ENCODE results near the gene NDST4.

The NDST4 gene

GRCh38 chr4:115145393-115146160 lies 32.2 kb upstream of the NDST4 start:
- DNase-seq (ENCODE audit: low read depth) = no peak
- no peak for TF ChIP-seq CTCF (IDR thresholded peaks at IDR 0.05; ENCODE audit: low read length, missing control alignments)

GRCh38 chr4:115128037-115128436 lies 14.6 kb upstream of the NDST4 start:
- no peak overlapping the region for H3K4me3 ChIP-seq (replicated peaks; ENCODE audit: low read depth, low read length)
- no peak for DNase-seq (ENCODE audit: low read depth)
- TF ChIP-seq CTCF (IDR thresholded peaks at IDR 0.05; ENCODE audit: low read length, missing control alignments) = no peak

More at GRCh38 chr4:115145393-115146160, 32.2 kb upstream of the NDST4 start:
- no peak overlapping the region for H3K4me3 ChIP-seq (replicated peaks; ENCODE audit: low read depth, low read length)

GRCh38 chr4:115126491-115126890 lies 13.1 kb upstream of the NDST4 start:
- DNase-seq (ENCODE audit: low read depth) = no peak

GRCh38 chr4:115121351-115122043 lies 8.1 kb upstream of the NDST4 start:
- H3K4me3 ChIP-seq (replicated peaks; ENCODE audit: low read depth, low read length) = no peak overlapping the region
- DNase-seq (ENCODE audit: low read depth) = no peak
- no peak for TF ChIP-seq CTCF (IDR thresholded peaks at IDR 0.05; ENCODE audit: low read length, missing control alignments)

More at GRCh38 chr4:115126491-115126890, 13.1 kb upstream of the NDST4 start:
- no peak overlapping the region for H3K4me3 ChIP-seq (replicated peaks; ENCODE audit: low read depth, low read length)
- no peak for TF ChIP-seq CTCF (IDR thresholded peaks at IDR 0.05; ENCODE audit: low read length, missing control alignments)

DNA sequence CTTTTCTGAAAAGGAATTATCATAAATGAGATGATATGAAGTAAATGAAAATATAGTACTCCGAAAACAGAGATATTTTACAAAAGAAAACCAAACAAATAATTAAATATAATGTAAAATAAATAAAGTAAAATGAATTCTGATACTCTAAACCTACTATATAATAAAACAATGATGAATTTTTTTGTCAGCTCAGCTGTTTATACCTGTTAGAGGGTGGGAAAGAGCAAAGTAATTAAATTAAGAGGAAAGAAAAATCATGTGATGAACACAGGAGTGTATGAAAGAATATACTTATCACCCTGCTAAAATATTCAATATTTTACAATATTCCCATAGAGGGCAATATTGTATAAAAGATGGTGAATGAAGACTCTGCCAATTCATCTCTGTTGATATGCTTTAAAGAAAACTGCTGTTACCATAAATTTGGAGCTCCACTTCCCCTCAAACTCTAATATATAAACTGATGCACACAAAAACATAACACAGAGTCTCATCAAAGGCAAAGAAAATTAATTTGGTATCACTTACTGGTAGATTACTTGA lies 6.5 kb upstream of the NDST4 start:
- TF ChIP-seq CTCF (IDR thresholded peaks at IDR 0.05; ENCODE audit: low read length, missing control alignments) = no peak
- H3K4me3 ChIP-seq (replicated peaks; ENCODE audit: low read depth, low read length) = no peak overlapping the region
- DNase-seq (ENCODE audit: low read depth) = no peak

- H3K4me3 ChIP-seq (replicated peaks; ENCODE audit: low read depth, low read length) = no peak overlapping the region
- TF ChIP-seq CTCF (IDR thresholded peaks at IDR 0.05; ENCODE audit: low read length, missing control alignments) = no peak
- DNase-seq (ENCODE audit: low read depth) = no peak
These were observed 4.2 kb upstream of the NDST4 start for GRCh38 chr4:115117651-115118050.
